GM18526 (cell line): ENCODE data around the gene ZC3H8.

Source experiments
- POLR2A ChIP-seq: IDR thresholded peaks from 3 replicates; pipeline ENCODE4 v1.6.1; 2011; ENCODE audit not compliant: insufficient read length; ENCODE audit errors: extremely low read depth

ZC3H8 gene

GRCh38 chr2:112273349-112273748 is 18.5 kb upstream of the ZC3H8 start:
- TF ChIP-seq POLR2A = no peak

- no peak for TF ChIP-seq POLR2A
Observed at GRCh38 chr2:112272669-112273068, 17.8 kb upstream of the ZC3H8 start.

- TF ChIP-seq POLR2A = no peak
Observed at GRCh38 chr2:112268547-112268946, 13.7 kb upstream of the ZC3H8 start.

- no peak for TF ChIP-seq POLR2A
Observed at GRCh38 chr2:112262876-112263275, 8.0 kb upstream of the ZC3H8 start.

- no peak for TF ChIP-seq POLR2A
Observed at GRCh38 chr2:112260295-112260625, 5.4 kb upstream of the ZC3H8 start.

- no peak for TF ChIP-seq POLR2A
Observed at GRCh38 chr2:112259509-112260294, 4.9 kb upstream of the ZC3H8 start.

- no peak for TF ChIP-seq POLR2A
Observed at GRCh38 chr2:112257575-112257974, 2.7 kb upstream of the ZC3H8 start.

- no peak for TF ChIP-seq POLR2A
Observed at GRCh38 chr2:112256654-112257053, 1.8 kb upstream of the ZC3H8 start.

GRCh38 chr2:112255875-112256274 is 1.0 kb upstream of the ZC3H8 start:
- no peak for TF ChIP-seq POLR2A

- TF ChIP-seq POLR2A = no peak
Observed at GRCh38 chr2:112253261-112253815, 1.5 kb downstream of the ZC3H8 start.

GRCh38 chr2:112251271-112251670 is 3.6 kb downstream of the ZC3H8 start:
- TF ChIP-seq POLR2A = no peak

- TF ChIP-seq POLR2A = no peak
Observed at GRCh38 chr2:112244854-112245253, 10.0 kb downstream of the ZC3H8 start.

- TF ChIP-seq POLR2A = no peak
Observed at GRCh38 chr2:112243233-112243632, 11.6 kb downstream of the ZC3H8 start.

GRCh38 chr2:112242384-112242783 is 12.5 kb downstream of the ZC3H8 start:
- TF ChIP-seq POLR2A = no peak

- no peak for TF ChIP-seq POLR2A
Observed at GRCh38 chr2:112239862-112240261, 15.0 kb downstream of the ZC3H8 start.

- TF ChIP-seq POLR2A = no peak
Observed at GRCh38 chr2:112230371-112230770, 24.5 kb downstream of the ZC3H8 start.

GRCh38 chr2:112229348-112229747 is 25.5 kb downstream of the ZC3H8 start:
- no peak for TF ChIP-seq POLR2A
